ENCODE results near the gene HS6ST2.

- TF ChIP-seq, protein P1, sequence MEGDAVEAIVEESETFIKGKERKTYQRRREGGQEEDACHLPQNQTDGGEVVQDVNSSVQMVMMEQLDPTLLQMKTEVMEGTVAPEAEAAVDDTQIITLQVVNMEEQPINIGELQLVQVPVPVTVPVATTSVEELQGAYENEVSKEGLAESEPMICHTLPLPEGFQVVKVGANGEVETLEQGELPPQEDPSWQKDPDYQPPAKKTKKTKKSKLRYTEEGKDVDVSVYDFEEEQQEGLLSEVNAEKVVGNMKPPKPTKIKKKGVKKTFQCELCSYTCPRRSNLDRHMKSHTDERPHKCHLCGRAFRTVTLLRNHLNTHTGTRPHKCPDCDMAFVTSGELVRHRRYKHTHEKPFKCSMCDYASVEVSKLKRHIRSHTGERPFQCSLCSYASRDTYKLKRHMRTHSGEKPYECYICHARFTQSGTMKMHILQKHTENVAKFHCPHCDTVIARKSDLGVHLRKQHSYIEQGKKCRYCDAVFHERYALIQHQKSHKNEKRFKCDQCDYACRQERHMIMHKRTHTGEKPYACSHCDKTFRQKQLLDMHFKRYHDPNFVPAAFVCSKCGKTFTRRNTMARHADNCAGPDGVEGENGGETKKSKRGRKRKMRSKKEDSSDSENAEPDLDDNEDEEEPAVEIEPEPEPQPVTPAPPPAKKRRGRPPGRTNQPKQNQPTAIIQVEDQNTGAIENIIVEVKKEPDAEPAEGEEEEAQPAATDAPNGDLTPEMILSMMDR (conservative IDR thresholded peaks at IDR 0.05; ENCODE audit: low read length), result no peak
- no peak for TF ChIP-seq EZH2phosphoT487 (IDR thresholded peaks at IDR 0.05; ENCODE audit: borderline replicate concordance, low read depth, low read length)
Measured at GRCh38 chrX:132791714-132792113, 166.7 kb downstream of the HS6ST2 start.
